WTC11 (cell line): ENCODE data around the gene SMCO2. TPM values are rescaled to one million over a fixed set of nuclear protein-coding genes. Genes with fewer than 3 reads are reported as not detected.
A peak's percentile ranks its signal among the peaks of the same experiment; 100 is the strongest.

Source experiments
- ATF1 ChIP-seq: sonication (generic); formaldehyde crosslinking; IDR thresholded peaks from 2 replicates; pipeline ENCODE4 v1.8.1; 2023; ENCODE audit warnings: mild to moderate bottlenecking, moderate library complexity, missing genetic modification reagents
- CREB1 ChIP-seq: sonication (generic); formaldehyde crosslinking; IDR thresholded peaks from 2 replicates; pipeline ENCODE4 v1.8.0; 2023; ENCODE audit warnings: mild to moderate bottlenecking, missing genetic modification reagents
- CREM ChIP-seq: sonication (generic); formaldehyde crosslinking; IDR thresholded peaks from 2 replicates; pipeline ENCODE4 v1.8.1; 2022; ENCODE audit warnings: mild to moderate bottlenecking, missing genetic modification reagents, moderate library complexity
- ETV6 ChIP-seq: sonication (generic); formaldehyde crosslinking; IDR thresholded peaks from 2 replicates; pipeline ENCODE4 v1.8.1; 2022; ENCODE audit warnings: mild to moderate bottlenecking, missing genetic modification reagents
- GABPB1 ChIP-seq: sonication (generic); formaldehyde crosslinking; IDR thresholded peaks from 2 replicates; pipeline ENCODE4 v1.8.1; 2023; ENCODE audit warnings: mild to moderate bottlenecking, missing genetic modification reagents
- HMGA2 ChIP-seq: fragments of 250-450 bp; sonication (Bioruptor Pico); IDR thresholded peaks from 2 replicates; pipeline ENCODE4 v1.4.0; 2021; ENCODE audit warnings: mild to moderate bottlenecking, moderate library complexity
- NFATC4 ChIP-seq: fragments of 250-450 bp; sonication (Bioruptor Pico); IDR thresholded peaks from 2 replicates; pipeline ENCODE4 v1.9.0; 2021; ENCODE audit warnings: mild to moderate bottlenecking
- NFYB ChIP-seq: sonication (generic); formaldehyde crosslinking; conservative IDR thresholded peaks from 2 replicates; pipeline ENCODE4 v1.8.0; 2022; ENCODE audit warnings: low read depth, missing genetic modification reagents
- NR2C2 ChIP-seq: sonication (generic); formaldehyde crosslinking; IDR thresholded peaks from 2 replicates; pipeline ENCODE4 v1.8.0; 2022; ENCODE audit warnings: mild to moderate bottlenecking, missing genetic modification reagents
- RELA ChIP-seq: sonication (generic); formaldehyde crosslinking; IDR thresholded peaks from 2 replicates; pipeline ENCODE4 v1.8.1; 2022; ENCODE audit warnings: missing genetic modification reagents, mild to moderate bottlenecking, borderline replicate concordance
- SMAD3 ChIP-seq: sonication (generic); formaldehyde crosslinking; IDR thresholded peaks from 2 replicates; pipeline ENCODE4 v1.8.0; 2022; ENCODE audit warnings: missing genetic modification reagents, mild to moderate bottlenecking, borderline replicate concordance
- SMAD4 ChIP-seq: sonication (generic); formaldehyde crosslinking; IDR thresholded peaks from 2 replicates; pipeline ENCODE4 v1.8.0; 2022; ENCODE audit warnings: mild to moderate bottlenecking, missing genetic modification reagents
- SP1 ChIP-seq: sonication (generic); formaldehyde crosslinking; conservative IDR thresholded peaks from 2 replicates; pipeline ENCODE4 v1.8.1; 2022; ENCODE audit warnings: missing genetic modification reagents
- ZNF219 ChIP-seq: sonication (generic); formaldehyde crosslinking; IDR thresholded peaks from 2 replicates; pipeline ENCODE4 v1.8.0; 2023; ENCODE audit warnings: missing genetic modification reagents, mild to moderate bottlenecking, borderline replicate concordance
- ZNF263 ChIP-seq: sonication (generic); formaldehyde crosslinking; IDR thresholded peaks from 2 replicates; pipeline ENCODE4 v1.8.1; 2022; ENCODE audit warnings: low read depth, mild to moderate bottlenecking, moderate library complexity, missing genetic modification reagents
- total RNA-seq: library from RNA; stranded (reverse); gene quantifications from 3 replicates; pipeline ENCODE4 v1.2.3, GENCODE V29; 2021
- TF ChIP-seq, protein P1 (sequence below): sonication (generic); formaldehyde crosslinking; IDR thresholded peaks from 2 replicates; pipeline ENCODE4 v1.8.1; 2023; ENCODE audit warnings: mild to moderate bottlenecking, missing genetic modification reagents, borderline replicate concordance
- TF ChIP-seq, protein P2 (sequence below): sonication (generic); formaldehyde crosslinking; IDR thresholded peaks from 2 replicates; pipeline ENCODE4 v1.8.0; 2022; ENCODE audit warnings: mild to moderate bottlenecking, missing genetic modification reagents
- TF ChIP-seq, protein P3 (sequence below): fragments of 250-450 bp; sonication (Bioruptor Pico); IDR thresholded peaks from 2 replicates; pipeline ENCODE4 v1.9.0; 2021; ENCODE audit warnings: moderate library complexity, mild to moderate bottlenecking, inconsistent platforms, borderline replicate concordance
- TF ChIP-seq, protein P4 (sequence below): sonication (generic); formaldehyde crosslinking; IDR thresholded peaks from 2 replicates; pipeline ENCODE4 v1.8.1; 2022; ENCODE audit warnings: mild to moderate bottlenecking, moderate library complexity, missing genetic modification reagents
- TF ChIP-seq, protein P5 (sequence below): sonication (generic); formaldehyde crosslinking; IDR thresholded peaks from 2 replicates; pipeline ENCODE4 v1.8.0; 2022; ENCODE audit warnings: mild to moderate bottlenecking, missing genetic modification reagents
- TF ChIP-seq, protein P6 (sequence below): fragments of 250-450 bp; sonication (Bioruptor Pico); IDR thresholded peaks from 2 replicates; pipeline ENCODE4 v1.8.0; 2021; ENCODE audit warnings: mild to moderate bottlenecking
- TF ChIP-seq, protein P7 (sequence below): sonication (generic); formaldehyde crosslinking; IDR thresholded peaks from 2 replicates; pipeline ENCODE4 v1.8.0; 2023; ENCODE audit warnings: missing genetic modification reagents, mild to moderate bottlenecking, borderline replicate concordance
- TF ChIP-seq, protein P8 (sequence below): sonication (generic); formaldehyde crosslinking; conservative IDR thresholded peaks from 2 replicates; pipeline ENCODE4 v1.8.1; 2022; ENCODE audit warnings: mild to moderate bottlenecking, missing genetic modification reagents

The SMCO2 gene
- total RNA-seq, 1 experiment from 2014 or later = 0.52 TPM

DNA sequence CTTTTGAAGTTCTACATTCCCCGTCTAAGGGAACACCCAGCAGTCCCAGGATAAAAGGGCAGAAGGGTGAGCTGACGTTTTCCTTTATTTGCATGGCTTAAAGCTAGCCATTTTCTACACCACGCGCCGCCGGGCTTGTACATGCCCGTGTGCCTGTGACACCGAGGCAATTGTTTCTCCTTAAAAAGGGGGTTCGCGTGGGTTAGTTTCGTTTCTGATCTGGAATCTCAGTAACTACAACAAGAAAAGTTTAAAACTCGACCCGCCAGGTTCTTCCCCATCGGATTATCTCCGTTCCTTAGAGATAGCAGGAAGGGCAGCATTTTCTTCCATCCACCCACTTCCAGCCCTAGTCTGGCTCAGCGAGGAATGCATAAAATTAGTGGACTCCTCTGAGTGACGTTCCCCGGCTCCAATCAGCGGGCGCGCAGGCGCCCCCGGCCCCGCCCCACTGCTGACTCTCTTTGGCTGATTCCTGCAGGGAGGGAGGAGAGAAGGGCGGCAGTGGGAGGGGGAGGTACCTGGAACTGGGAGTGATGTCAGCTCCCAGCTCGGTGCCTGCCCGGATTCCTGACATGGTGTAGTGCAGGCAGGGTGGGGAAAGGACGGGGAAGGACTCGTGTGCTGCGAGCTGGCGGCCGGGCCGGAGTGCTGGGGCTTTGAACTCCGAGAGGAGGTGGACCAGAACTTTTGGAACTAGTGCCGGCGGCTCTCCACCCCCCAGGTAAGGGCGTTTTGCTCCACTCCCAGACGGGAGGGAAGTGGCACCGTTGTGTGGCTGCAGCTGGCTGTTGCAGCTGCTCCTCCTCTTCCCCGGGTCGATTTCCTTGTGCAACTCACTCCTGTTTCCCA, 77.3 kb downstream of the SMCO2 start, which contains the start of gene PPFIBP1 (continued):
- TF ChIP-seq ETV6 (CRISPR knock-in tag) = 0 out of 2 replicates have a peak, but pooled peaks have one; percentile 43
- TF ChIP-seq, protein P1, sequence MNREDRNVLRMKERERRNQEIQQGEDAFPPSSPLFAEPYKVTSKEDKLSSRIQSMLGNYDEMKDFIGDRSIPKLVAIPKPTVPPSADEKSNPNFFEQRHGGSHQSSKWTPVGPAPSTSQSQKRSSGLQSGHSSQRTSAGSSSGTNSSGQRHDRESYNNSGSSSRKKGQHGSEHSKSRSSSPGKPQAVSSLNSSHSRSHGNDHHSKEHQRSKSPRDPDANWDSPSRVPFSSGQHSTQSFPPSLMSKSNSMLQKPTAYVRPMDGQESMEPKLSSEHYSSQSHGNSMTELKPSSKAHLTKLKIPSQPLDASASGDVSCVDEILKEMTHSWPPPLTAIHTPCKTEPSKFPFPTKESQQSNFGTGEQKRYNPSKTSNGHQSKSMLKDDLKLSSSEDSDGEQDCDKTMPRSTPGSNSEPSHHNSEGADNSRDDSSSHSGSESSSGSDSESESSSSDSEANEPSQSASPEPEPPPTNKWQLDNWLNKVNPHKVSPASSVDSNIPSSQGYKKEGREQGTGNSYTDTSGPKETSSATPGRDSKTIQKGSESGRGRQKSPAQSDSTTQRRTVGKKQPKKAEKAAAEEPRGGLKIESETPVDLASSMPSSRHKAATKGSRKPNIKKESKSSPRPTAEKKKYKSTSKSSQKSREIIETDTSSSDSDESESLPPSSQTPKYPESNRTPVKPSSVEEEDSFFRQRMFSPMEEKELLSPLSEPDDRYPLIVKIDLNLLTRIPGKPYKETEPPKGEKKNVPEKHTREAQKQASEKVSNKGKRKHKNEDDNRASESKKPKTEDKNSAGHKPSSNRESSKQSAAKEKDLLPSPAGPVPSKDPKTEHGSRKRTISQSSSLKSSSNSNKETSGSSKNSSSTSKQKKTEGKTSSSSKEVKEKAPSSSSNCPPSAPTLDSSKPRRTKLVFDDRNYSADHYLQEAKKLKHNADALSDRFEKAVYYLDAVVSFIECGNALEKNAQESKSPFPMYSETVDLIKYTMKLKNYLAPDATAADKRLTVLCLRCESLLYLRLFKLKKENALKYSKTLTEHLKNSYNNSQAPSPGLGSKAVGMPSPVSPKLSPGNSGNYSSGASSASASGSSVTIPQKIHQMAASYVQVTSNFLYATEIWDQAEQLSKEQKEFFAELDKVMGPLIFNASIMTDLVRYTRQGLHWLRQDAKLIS = no peak
- TF ChIP-seq SP1 (CRISPR knock-in tag) = peak; percentile 49; the same call in 1 of the 2 replicates
- no peak; the same call in 1 of the 2 replicates for TF ChIP-seq GABPB1 (CRISPR knock-in tag)
- TF ChIP-seq ZNF219 (CRISPR knock-in tag) = no peak
- TF ChIP-seq, protein P2, sequence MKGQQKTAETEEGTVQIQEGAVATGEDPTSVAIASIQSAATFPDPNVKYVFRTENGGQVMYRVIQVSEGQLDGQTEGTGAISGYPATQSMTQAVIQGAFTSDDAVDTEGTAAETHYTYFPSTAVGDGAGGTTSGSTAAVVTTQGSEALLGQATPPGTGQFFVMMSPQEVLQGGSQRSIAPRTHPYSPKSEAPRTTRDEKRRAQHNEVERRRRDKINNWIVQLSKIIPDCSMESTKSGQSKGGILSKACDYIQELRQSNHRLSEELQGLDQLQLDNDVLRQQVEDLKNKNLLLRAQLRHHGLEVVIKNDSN = 0 out of 2 replicates have a peak, but pooled peaks have one; percentile 20
- no peak for TF ChIP-seq RELA (CRISPR knock-in tag)
- TF ChIP-seq, protein P3, sequence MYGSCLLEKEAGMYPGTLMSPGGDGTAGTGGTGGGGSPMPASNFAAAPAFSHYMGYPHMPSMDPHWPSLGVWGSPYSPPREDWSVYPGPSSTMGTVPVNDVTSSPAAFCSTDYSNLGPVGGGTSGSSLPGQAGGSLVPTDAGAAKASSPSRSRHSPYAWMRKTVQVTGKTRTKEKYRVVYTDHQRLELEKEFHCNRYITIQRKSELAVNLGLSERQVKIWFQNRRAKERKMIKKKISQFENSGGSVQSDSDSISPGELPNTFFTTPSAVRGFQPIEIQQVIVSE = no peak
- TF ChIP-seq, protein P4, sequence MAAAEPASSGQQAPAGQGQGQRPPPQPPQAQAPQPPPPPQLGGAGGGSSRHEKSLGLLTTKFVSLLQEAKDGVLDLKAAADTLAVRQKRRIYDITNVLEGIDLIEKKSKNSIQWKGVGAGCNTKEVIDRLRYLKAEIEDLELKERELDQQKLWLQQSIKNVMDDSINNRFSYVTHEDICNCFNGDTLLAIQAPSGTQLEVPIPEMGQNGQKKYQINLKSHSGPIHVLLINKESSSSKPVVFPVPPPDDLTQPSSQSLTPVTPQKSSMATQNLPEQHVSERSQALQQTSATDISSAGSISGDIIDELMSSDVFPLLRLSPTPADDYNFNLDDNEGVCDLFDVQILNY (CRISPR knock-in tag) = no peak
- TF ChIP-seq ZNF263 = no peak
- TF ChIP-seq, protein P5, sequence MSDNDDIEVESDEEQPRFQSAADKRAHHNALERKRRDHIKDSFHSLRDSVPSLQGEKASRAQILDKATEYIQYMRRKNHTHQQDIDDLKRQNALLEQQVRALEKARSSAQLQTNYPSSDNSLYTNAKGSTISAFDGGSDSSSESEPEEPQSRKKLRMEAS (CRISPR knock-in tag) = peak; percentile 57; the same call in 1 of the 2 replicates
- no peak for TF ChIP-seq NR2C2 (CRISPR knock-in tag)
- no peak for TF ChIP-seq SMAD4 (CRISPR knock-in tag)
- TF ChIP-seq CREM = 0 out of 2 replicates have a peak, but pooled peaks have one; percentile 36
- TF ChIP-seq SMAD3 (CRISPR knock-in tag) = no peak
- TF ChIP-seq, protein P6, sequence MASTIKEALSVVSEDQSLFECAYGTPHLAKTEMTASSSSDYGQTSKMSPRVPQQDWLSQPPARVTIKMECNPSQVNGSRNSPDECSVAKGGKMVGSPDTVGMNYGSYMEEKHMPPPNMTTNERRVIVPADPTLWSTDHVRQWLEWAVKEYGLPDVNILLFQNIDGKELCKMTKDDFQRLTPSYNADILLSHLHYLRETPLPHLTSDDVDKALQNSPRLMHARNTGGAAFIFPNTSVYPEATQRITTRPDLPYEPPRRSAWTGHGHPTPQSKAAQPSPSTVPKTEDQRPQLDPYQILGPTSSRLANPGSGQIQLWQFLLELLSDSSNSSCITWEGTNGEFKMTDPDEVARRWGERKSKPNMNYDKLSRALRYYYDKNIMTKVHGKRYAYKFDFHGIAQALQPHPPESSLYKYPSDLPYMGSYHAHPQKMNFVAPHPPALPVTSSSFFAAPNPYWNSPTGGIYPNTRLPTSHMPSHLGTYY (CRISPR knock-in tag) = no peak
- TF ChIP-seq NFYB (CRISPR knock-in tag) = peak; percentile 77
- TF ChIP-seq, protein P7, sequence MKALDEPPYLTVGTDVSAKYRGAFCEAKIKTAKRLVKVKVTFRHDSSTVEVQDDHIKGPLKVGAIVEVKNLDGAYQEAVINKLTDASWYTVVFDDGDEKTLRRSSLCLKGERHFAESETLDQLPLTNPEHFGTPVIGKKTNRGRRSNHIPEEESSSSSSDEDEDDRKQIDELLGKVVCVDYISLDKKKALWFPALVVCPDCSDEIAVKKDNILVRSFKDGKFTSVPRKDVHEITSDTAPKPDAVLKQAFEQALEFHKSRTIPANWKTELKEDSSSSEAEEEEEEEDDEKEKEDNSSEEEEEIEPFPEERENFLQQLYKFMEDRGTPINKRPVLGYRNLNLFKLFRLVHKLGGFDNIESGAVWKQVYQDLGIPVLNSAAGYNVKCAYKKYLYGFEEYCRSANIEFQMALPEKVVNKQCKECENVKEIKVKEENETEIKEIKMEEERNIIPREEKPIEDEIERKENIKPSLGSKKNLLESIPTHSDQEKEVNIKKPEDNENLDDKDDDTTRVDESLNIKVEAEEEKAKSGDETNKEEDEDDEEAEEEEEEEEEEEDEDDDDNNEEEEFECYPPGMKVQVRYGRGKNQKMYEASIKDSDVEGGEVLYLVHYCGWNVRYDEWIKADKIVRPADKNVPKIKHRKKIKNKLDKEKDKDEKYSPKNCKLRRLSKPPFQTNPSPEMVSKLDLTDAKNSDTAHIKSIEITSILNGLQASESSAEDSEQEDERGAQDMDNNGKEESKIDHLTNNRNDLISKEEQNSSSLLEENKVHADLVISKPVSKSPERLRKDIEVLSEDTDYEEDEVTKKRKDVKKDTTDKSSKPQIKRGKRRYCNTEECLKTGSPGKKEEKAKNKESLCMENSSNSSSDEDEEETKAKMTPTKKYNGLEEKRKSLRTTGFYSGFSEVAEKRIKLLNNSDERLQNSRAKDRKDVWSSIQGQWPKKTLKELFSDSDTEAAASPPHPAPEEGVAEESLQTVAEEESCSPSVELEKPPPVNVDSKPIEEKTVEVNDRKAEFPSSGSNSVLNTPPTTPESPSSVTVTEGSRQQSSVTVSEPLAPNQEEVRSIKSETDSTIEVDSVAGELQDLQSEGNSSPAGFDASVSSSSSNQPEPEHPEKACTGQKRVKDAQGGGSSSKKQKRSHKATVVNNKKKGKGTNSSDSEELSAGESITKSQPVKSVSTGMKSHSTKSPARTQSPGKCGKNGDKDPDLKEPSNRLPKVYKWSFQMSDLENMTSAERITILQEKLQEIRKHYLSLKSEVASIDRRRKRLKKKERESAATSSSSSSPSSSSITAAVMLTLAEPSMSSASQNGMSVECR (CRISPR knock-in tag) = no peak
- no peak for TF ChIP-seq NFATC4
- TF ChIP-seq HMGA2 (CRISPR knock-in tag) = no peak
- TF ChIP-seq, protein P8, sequence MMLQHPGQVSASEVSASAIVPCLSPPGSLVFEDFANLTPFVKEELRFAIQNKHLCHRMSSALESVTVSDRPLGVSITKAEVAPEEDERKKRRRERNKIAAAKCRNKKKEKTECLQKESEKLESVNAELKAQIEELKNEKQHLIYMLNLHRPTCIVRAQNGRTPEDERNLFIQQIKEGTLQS = no peak
- TF ChIP-seq ATF1 (CRISPR knock-in tag) = no peak
- no peak for TF ChIP-seq CREB1
